Keratinocyte (primary cell): ENCODE data around the gene SUV39H1. TPM values are rescaled to one million over a fixed set of nuclear protein-coding genes. Genes with fewer than 3 reads are reported as not detected.

Experiments
- DNase-seq: peaks from one replicate; pipeline ENCODE4 v3.0.0-alpha.2; 2011; ENCODE audit warnings: low read depth, missing footprints, low spot score
- FAIRE-seq: peaks from 2 replicates; lab custom pipeline; 2011; peaks lifted over from hg19 to GRCh38; lab: Jason Lieb, UNC
- H2AFZ ChIP-seq: 2 replicates; pipeline ENCODE4 v1.6.0; 2012; ENCODE audit warnings: low read length, control low read depth, inconsistent platforms; ENCODE audit not compliant: control insufficient read depth
- H3K27ac ChIP-seq: 2 replicates; pipeline ENCODE4 v1.5.1; 2011; ENCODE audit warnings: low read length; ENCODE audit not compliant: control insufficient read depth, insufficient read depth
- H3K27me3 ChIP-seq: 3 replicates; pipeline ENCODE4 v1.6.0; 2011; ENCODE audit warnings: low read length; ENCODE audit not compliant: control insufficient read depth, insufficient read depth; ENCODE audit errors: extremely low read depth
- H3K36me3 ChIP-seq, 2 experiments: 2 replicates in 1 of 2; 3 replicates in 1 of 2; pipeline ENCODE4 v1.5.1; 2011; ENCODE audit warnings: low read length in 2 of 2, mild to moderate bottlenecking in 1 of 2; ENCODE audit not compliant: control insufficient read depth in 2 of 2, insufficient read depth in 2 of 2; ENCODE audit errors: extremely low read depth in 1 of 2
- H3K4me1 ChIP-seq: 3 replicates; pipeline ENCODE4 v1.5.1; 2011; ENCODE audit warnings: low read length; ENCODE audit not compliant: control insufficient read depth, insufficient read depth; ENCODE audit errors: extremely low read depth
- H3K4me2 ChIP-seq: 3 replicates; pipeline ENCODE4 v1.6.0; 2011; ENCODE audit warnings: low read depth, low read length; ENCODE audit not compliant: control insufficient read depth, insufficient read depth; ENCODE audit errors: extremely low read depth
- H3K4me3 ChIP-seq, 3 experiments: fragments of 200-600 bp in 1 of 3; sonication (generic) in 1 of 3; 2 replicates in 2 of 3; 3 replicates in 1 of 3; pipeline ENCODE4 v1.5.1; 2011 to 2016; ENCODE audit warnings: low read length in 3 of 3, mild to moderate bottlenecking in 3 of 3, control low read depth in 2 of 3, inconsistent platforms in 1 of 3, low read depth in 1 of 3, mixed read lengths in 1 of 3, mixed run types in 1 of 3, moderate library complexity in 1 of 3; ENCODE audit not compliant: control insufficient read depth in 2 of 3, insufficient read depth in 2 of 3; ENCODE audit errors: extremely low read depth in 1 of 3
- H3K79me2 ChIP-seq: 2 replicates; pipeline ENCODE4 v1.6.0; 2012; ENCODE audit warnings: low read length; ENCODE audit not compliant: control insufficient read depth, insufficient read depth
- H3K9ac ChIP-seq: 3 replicates; pipeline ENCODE4 v1.6.0; 2011; ENCODE audit warnings: low read length; ENCODE audit not compliant: control insufficient read depth, insufficient read depth; ENCODE audit errors: extremely low read depth
- H3K9me1 ChIP-seq: 3 replicates; pipeline ENCODE4 v1.6.0; 2011; ENCODE audit warnings: low read length; ENCODE audit not compliant: control insufficient read depth, insufficient read depth; ENCODE audit errors: extremely low read depth
- H3K9me3 ChIP-seq: 2 replicates; pipeline ENCODE4 v1.5.1; 2012; ENCODE audit warnings: low read depth, low read length; ENCODE audit not compliant: control insufficient read depth
- H4K20me1 ChIP-seq: 3 replicates; pipeline ENCODE4 v1.6.0; 2011; ENCODE audit warnings: low read length; ENCODE audit not compliant: control insufficient read depth, insufficient read depth; ENCODE audit errors: extremely low read depth
- CTCF ChIP-seq, 3 experiments: IDR thresholded peaks in 1 of 3; conservative IDR thresholded peaks in 1 of 3; optimal IDR thresholded peaks in 1 of 3; 2 replicates in 2 of 3; 3 replicates in 1 of 3; pipeline versions ENCODE3 to v1.5.1; 2011; ENCODE audit warnings: low read length in 3 of 3, mild to moderate bottlenecking in 3 of 3, moderate library complexity in 2 of 3, control low read depth in 1 of 3, inconsistent platforms in 1 of 3; ENCODE audit not compliant: insufficient read depth in 2 of 3; ENCODE audit errors: extremely low read depth in 1 of 3
- EZH2 ChIP-seq: IDR thresholded peaks from one replicate; pipeline ENCODE4 v1.6.1; 2012; ENCODE audit warnings: inconsistent platforms, mild to moderate bottlenecking, low read length, moderate library complexity
- dilution Hi-C: fragments of 300-500 bp; cut with MboI; formaldehyde crosslinking; loops from one replicate; pipeline ENCODE4 v1.7.0; 2020; ENCODE audit warnings: low sequenced_read_pairs; ENCODE audit not compliant: extremely low pct_ligation_motif_present
- polyA plus RNA-seq, 5 experiments: library from polyadenylated mRNA; depleted of rRNA in 3 of 5; stranded (reverse) in 3 of 5; stranded (forward) in 1 of 5; unstranded in 1 of 5; fragments of >200 nt; gene quantifications; 1 replicate in 1 of 5; 2 replicates in 3 of 5; 3 replicates in 1 of 5; pipeline versions ENCODE4 v1.2.1 to v1.2.3, GENCODE V29; 2011 to 2012; ENCODE audit warnings: missing spikeins in 2 of 5, low read depth in 1 of 5, low replicate concordance in 1 of 5

Gene SUV39H1
- polyA plus RNA-seq, 1 donor (not counting 4 experiments of a cell fraction or from before 2014, with no cell fraction given) = 4.9 TPM

GRCh38 chrX:48695925-48696300 is 621 bp upstream of the SUV39H1 start:
- FAIRE-seq (no peak), DNase-seq (no peak)
- no peak for TF ChIP-seq EZH2
- TF ChIP-seq CTCF (optimal IDR thresholded peaks at IDR 0.05 in 1 of 3, IDR thresholded peaks at IDR 0.05 in 1 of 3, conservative IDR thresholded peaks at IDR 0.05 in 1 of 3; ENCODE audit: extremely low read depth in 1 of 3, insufficient read depth in 2 of 3, low read length in 3 of 3) = no peak
- Histone ChIP-seq H3K27me3 (no peaks in the 10 kb centered on the region), H3K4me1 (peaks cover 8% of the 10 kb centered on the region), H3K9me3 (no peaks in the 10 kb centered on the region), H3K36me3 (peaks cover 0 to 2% of the 10 kb centered on the region in 2 experiments), H3K9ac (peak overlapping the region; percentile 75), H3K4me3 (peak overlapping the region; percentile 52 to 71 (median 55)), H3K79me2 (peaks cover 20% of the 10 kb centered on the region), H4K20me1 (no peaks in the 10 kb centered on the region), H3K9me1 (no peaks in the 10 kb centered on the region), H3K27ac (peak overlapping the region; percentile 49), H2AFZ (peak overlapping the region; percentile 85), H3K4me2 (peak overlapping the region; percentile 90)
- dilution Hi-C loops = no loop called here

- peaks cover 8% of the 10 kb centered on the region for H3K4me1 ChIP-seq
- FAIRE-seq = no peak
- H3K9me1 ChIP-seq = no peaks in the 10 kb centered on the region
- TF ChIP-seq EZH2 (no peak), CTCF (optimal IDR thresholded peaks at IDR 0.05 in 1 of 3, IDR thresholded peaks at IDR 0.05 in 1 of 3, conservative IDR thresholded peaks at IDR 0.05 in 1 of 3; ENCODE audit: extremely low read depth in 1 of 3, insufficient read depth in 2 of 3, low read length in 3 of 3) (no peak)
- H3K36me3 ChIP-seq = peaks cover 0 to 2% of the 10 kb centered on the region in 2 experiments
- H4K20me1 ChIP-seq = no peaks in the 10 kb centered on the region
- dilution Hi-C loops = no loop called here
- H3K27me3 ChIP-seq = no peaks in the 10 kb centered on the region
- H2AFZ ChIP-seq = no peak overlapping the region
- H3K79me2 ChIP-seq = peaks cover 23% of the 10 kb centered on the region
- no peaks in the 10 kb centered on the region for H3K9me3 ChIP-seq
- peak overlapping the region; percentile 75 for H3K9ac ChIP-seq
- H3K4me2 ChIP-seq = peak overlapping the region; percentile 83
- peak overlapping the region; percentile 62 for H3K27ac ChIP-seq
- DNase-seq = no peak
- peak overlapping the region; percentile 52 to 72 (median 62) for H3K4me3 ChIP-seq
Measured at GRCh38 chrX:48696909-48697727, 584 bp downstream of the SUV39H1 start.
